Activated CD8-positive, alpha-beta T cell treated with anti-CD3 and anti-CD28 coated beads for 36 hours (primary cell): Measurements from ENCODE around the gene KEAP1. TPM values are rescaled to one million over a fixed set of nuclear protein-coding genes. Genes with fewer than 3 reads are reported as not detected.
"Not testable (repeated sequence)": the region's sequence is repeated elsewhere in the genome, so short reads cannot be mapped to it uniquely, and the experiment has no call there.

Source experiments
- ATAC-seq: fragments of 200-7000 bp; cut with Tn5 transposase; one replicate; pipeline ENCODE4 v1.10.0; 2021; ENCODE audit warnings: mild to moderate bottlenecking, moderate library complexity
- CTCF ChIA-PET: fragments of 350-600 bp; sonication (Branson Sonifier 250); formaldehyde crosslinking; loops from one replicate; lab custom pipeline; 2021; ENCODE audit warnings: antibody characterized with exemption; lab: Charles Lee
- POLR2A ChIA-PET: fragments of 350-600 bp; sonication (Branson Sonifier 250); formaldehyde crosslinking; loops from one replicate; lab custom pipeline; 2021; ENCODE audit warnings: antibody characterized with exemption; lab: Charles Lee
- DNase-seq: peaks from one replicate; pipeline ENCODE4 v3.0.0-alpha.2; 2020
- H3K27ac Mint-ChIP-seq: one replicate; pipeline ENCODE4 v1.8.0; 2021; ENCODE audit warnings: mild to moderate bottlenecking, mixed read lengths
- H3K27me3 Mint-ChIP-seq: one replicate; pipeline ENCODE4 v1.8.0; 2021; ENCODE audit warnings: mixed read lengths
- H3K36me3 Mint-ChIP-seq: one replicate; pipeline ENCODE4 v1.8.0; 2021; ENCODE audit warnings: low read depth, mixed read lengths
- H3K4me1 Mint-ChIP-seq: one replicate; pipeline ENCODE4 v1.8.0; 2021; ENCODE audit warnings: low read depth, mixed read lengths
- H3K4me3 Mint-ChIP-seq: one replicate; pipeline ENCODE4 v1.8.0; 2021; ENCODE audit warnings: mild to moderate bottlenecking, moderate library complexity, mixed read lengths
- H3K9me3 Mint-ChIP-seq: one replicate; pipeline ENCODE4 v1.8.0; 2021; ENCODE audit warnings: mixed read lengths
- CTCF ChIP-seq: fragments of 200-600 bp; IDR thresholded peaks from one replicate; pipeline ENCODE4 v1.8.0; 2022; ENCODE audit warnings: antibody characterized with exemption, mild to moderate bottlenecking
- intact Hi-C: fragments of 100-400 bp; cut with micrococcal nuclease; formaldehyde crosslinking; loops from one replicate; pipeline ENCODE4 v1.10.0; 2022
- total RNA-seq, 2 experiments: library from RNA; stranded (reverse); gene quantifications; one replicate each; pipeline ENCODE4 v1.2.3, GENCODE V29; 2021

The KEAP1 gene
- total RNA-seq, 2 experiments from 2014 or later: 44.7 to 55.0 TPM

- ATAC-seq: no peak
Measured at GRCh38 chr19:10544242-10544752, 41.1 kb upstream of the KEAP1 start.

GRCh38 chr19:10543420-10544241, 40.5 kb upstream of the KEAP1 start, which contains the start of gene ATG4D:
Gene ATG4D, plus strand, starts transcription at chr19:10543904. Its CDS starts 187 bp downstream, at chr19:10544091.
- Mint-ChIP-seq H3K9me3 (no peaks in the 10 kb centered on the region), H3K27me3 (peaks cover 13% of the 10 kb centered on the region), H3K36me3 (peaks cover 4% of the 10 kb centered on the region), H3K4me1 (peaks cover 9% of the 10 kb centered on the region), H3K4me3 (peak within 1 kb of the TSS; percentile 81), H3K27ac (peak within 1 kb of the TSS; percentile 79)
- intact Hi-C loops: no loop called here
- ATAC-seq (peak; percentile 84), DNase-seq (peak; percentile 80)
- POLR2A ChIA-PET: interaction anchor here (1.0 to 1.8 kb wide), 5 partner anchors 9 to 109 kb away, joined by 3 to 11 read pairs (median 7); no protein-coding TSS in a partner anchor
- CTCF ChIA-PET: interaction anchor here (0.7 to 3.0 kb wide), 5 partner anchors 27 to 157 kb away, joined by 3 to 28 read pairs (median 3); partner anchors contain the start of genes CDKN2D, QTRT1 and S1PR5
- no peak for TF ChIP-seq CTCF

More at GRCh38 chr19:10544242-10544752, 41.1 kb upstream of the KEAP1 start:
- intact Hi-C loops: no loop called here
- peak; percentile 38 for DNase-seq
- ChIA-PET CTCF (interaction anchor here (1.0 kb wide), 1 partner anchor 8 kb away, joined by 3 read pairs; no protein-coding TSS in a partner anchor), POLR2A (interaction anchor here (0.9 to 1.8 kb wide), 3 partner anchors 9 to 24 kb away, joined by 3 to 11 read pairs (median 3); no protein-coding TSS in a partner anchor)
- Mint-ChIP-seq H3K4me3 (peak overlapping the region; percentile 81), H3K27me3 (peaks cover 6% of the 10 kb centered on the region), H3K9me3 (no peaks in the 10 kb centered on the region), H3K36me3 (peaks cover 4% of the 10 kb centered on the region), H3K4me1 (peaks cover 9% of the 10 kb centered on the region), H3K27ac (peak overlapping the region; percentile 79)
- TF ChIP-seq CTCF: no peak

GRCh38 chr19:10543059-10543419, 39.9 kb upstream of the KEAP1 start:
- DNase-seq: no peak
- peak overlapping the region; percentile 74 for H3K4me3 Mint-ChIP-seq
- peaks cover 9% of the 10 kb centered on the region for H3K4me1 Mint-ChIP-seq
- H3K27ac Mint-ChIP-seq: peak overlapping the region; percentile 67
- H3K27me3 Mint-ChIP-seq: peaks cover 16% of the 10 kb centered on the region
- no peak for ATAC-seq
- no peak for TF ChIP-seq CTCF
- ChIA-PET POLR2A (interaction anchor here (1.1 to 1.5 kb wide), 3 partner anchors 10 to 110 kb away, joined by 5 to 7 read pairs (median 7); no protein-coding TSS in a partner anchor), CTCF (interaction anchor here (0.7 to 3.0 kb wide), 7 partner anchors 8 to 158 kb away, joined by 3 to 28 read pairs (median 6); partner anchors contain the start of genes CDKN2D, QTRT1 and S1PR5)
- H3K36me3 Mint-ChIP-seq: no peaks in the 10 kb centered on the region
- intact Hi-C loops: no loop called here
- no peaks in the 10 kb centered on the region for H3K9me3 Mint-ChIP-seq

- CTCF ChIA-PET, H3K27ac Mint-ChIP-seq, H3K9me3 Mint-ChIP-seq, H3K4me3 Mint-ChIP-seq, H3K36me3 Mint-ChIP-seq, H3K4me1 Mint-ChIP-seq, DNase-seq, POLR2A ChIA-PET, intact Hi-C loops, ATAC-seq: not testable (repeated sequence)
- H3K27me3 Mint-ChIP-seq: peaks cover 17% of the 10 kb centered on the region
Measured at GRCh38 chr19:10539016-10539415, 35.9 kb upstream of the KEAP1 start.

- peaks cover 3% of the 10 kb centered on the region for H3K4me1 Mint-ChIP-seq
- H3K27me3 Mint-ChIP-seq: peaks cover 17% of the 10 kb centered on the region
- DNase-seq (no peak), ATAC-seq (no peak)
- H3K4me3 Mint-ChIP-seq: no peak overlapping the region
- no peak for TF ChIP-seq CTCF
- H3K27ac Mint-ChIP-seq: no peak overlapping the region
- intact Hi-C loops: no loop called here
- no peaks in the 10 kb centered on the region for H3K36me3 Mint-ChIP-seq
- ChIA-PET CTCF (no interaction called here), POLR2A (no interaction called here)
- H3K9me3 Mint-ChIP-seq: no peaks in the 10 kb centered on the region
Measured at GRCh38 chr19:10538204-10538983, 35.2 kb upstream of the KEAP1 start.
